K562 (cell line): Measurements from ENCODE around the gene RND1. TPM values are rescaled to one million over a fixed set of nuclear protein-coding genes. Genes with fewer than 3 reads are reported as not detected.

Experiments
- ATAC-seq: fragments of 200-7000 bp; cut with Tn5 transposase; 3 replicates; pipeline ENCODE4 v1.9.1; 2020; ENCODE audit warnings: moderate library complexity
- BruUV-seq: library from RNA; stranded (reverse); fragments of 400-500 nt; replicated peaks from 2 replicates; lab custom pipeline; 2021; lab: Mats Ljungman, UMichigan
- CTCF ChIA-PET: fragments of 300-600 bp; formaldehyde crosslinking; extraction: SDS; loops from one replicate; lab custom pipeline; 2021; ENCODE audit warnings: low intra/inter-chr PET ratio; lab: Yijun Ruan, JAX
- POLR2A ChIA-PET: fragments of 300-600, 350-650 bp; sonication (Branson Sonifier 250); formaldehyde crosslinking; extraction: SDS; loops from one replicate; lab custom pipeline; 2021; ENCODE audit warnings: antibody characterized with exemption, inconsistent platforms; lab: Yijun Ruan, JAX
- DNase-seq, 4 experiments: peaks; one replicate each; pipeline versions ENCODE4 v3.0.0 to v3.0.0-alpha.2; 2011 to 2018; ENCODE audit warnings: low spot score in 3 of 4, mixed read lengths in 3 of 4; ENCODE audit errors: extremely low read depth in 1 of 4
- FAIRE-seq: peaks from 2 replicates; lab custom pipeline; 2011; peaks lifted over from hg19 to GRCh38; lab: Jason Lieb, UNC
- H2AFZ ChIP-seq: 2 replicates; pipeline ENCODE4 v1.6.0; 2011; ENCODE audit warnings: low read depth, low read length, control low read depth, inconsistent platforms
- H3K27ac ChIP-seq: fragments of 200-600 bp; 3 replicates; pipeline ENCODE4 v1.8.0; 2011; ENCODE audit warnings: low read depth, mild to moderate bottlenecking, control low read depth, inconsistent platforms, low read length, moderate library complexity, mixed read lengths; ENCODE audit errors: extremely low read depth
- H3K27me3 ChIP-seq, 2 experiments: fragments of 300-600 bp in 1 of 2; 2 replicates in 1 of 2; 3 replicates in 1 of 2; pipeline versions ENCODE4 v1.6.0 to v1.8.0; 2011; ENCODE audit warnings: inconsistent platforms in 2 of 2, low read length in 2 of 2, mild to moderate bottlenecking in 1 of 2, mixed read lengths in 1 of 2, moderate library complexity in 1 of 2; ENCODE audit not compliant: control insufficient read depth in 2 of 2, insufficient read depth in 2 of 2
- H3K36me3 ChIP-seq: fragments of 300-600 bp; 3 replicates; pipeline ENCODE4 v1.8.0; 2011; ENCODE audit warnings: mild to moderate bottlenecking, low read length, inconsistent platforms; ENCODE audit not compliant: control insufficient read depth, insufficient read depth
- H3K4me1 ChIP-seq, 2 experiments: fragments of 200-600 bp in 1 of 2; replicated peaks in 1 of 2; 2 replicates in 1 of 2; 3 replicates in 1 of 2; pipeline versions ENCODE4 v1.5.1 to v1.8.0; 2011; ENCODE audit warnings: inconsistent platforms in 2 of 2, low read length in 2 of 2, mild to moderate bottlenecking in 1 of 2, mixed read lengths in 1 of 2, moderate library complexity in 1 of 2; ENCODE audit not compliant: control insufficient read depth in 2 of 2, insufficient read depth in 2 of 2
- H3K4me2 ChIP-seq: 2 replicates; pipeline ENCODE4 v1.6.1; 2011; ENCODE audit warnings: low read length, control low read depth, inconsistent platforms, mixed read lengths; ENCODE audit not compliant: insufficient read depth
- H3K4me3 ChIP-seq: fragments of 200-600 bp; sonication (generic), shearing (Covaris generic); 2 replicates; pipeline ENCODE4 v1.5.1; 2016; ENCODE audit warnings: control low read depth, inconsistent platforms
- H3K79me2 ChIP-seq: fragments of 200-600 bp; 3 replicates; pipeline ENCODE4 v1.8.0; 2011; ENCODE audit warnings: low read length, inconsistent platforms; ENCODE audit not compliant: control insufficient read depth, insufficient read depth
- H3K9ac ChIP-seq, 2 experiments: 2 replicates each; pipeline versions ENCODE4 v1.6.0 to v1.6.1; 2011; ENCODE audit warnings: low read depth in 2 of 2, low read length in 2 of 2, control low read depth in 1 of 2, inconsistent platforms in 1 of 2, mild to moderate bottlenecking in 1 of 2, mixed read lengths in 1 of 2; ENCODE audit not compliant: insufficient read depth in 1 of 2
- H3K9me1 ChIP-seq: one replicate; pipeline ENCODE4 v1.6.0; 2011; ENCODE audit warnings: inconsistent platforms, mild to moderate bottlenecking, low read length, moderate library complexity; ENCODE audit not compliant: control insufficient read depth, insufficient read depth
- H3K9me3 ChIP-seq: replicated peaks from 2 replicates; pipeline ENCODE4 v1.5.1; 2011; ENCODE audit warnings: low read depth, low read length, inconsistent platforms; ENCODE audit not compliant: control insufficient read depth, insufficient read depth
- H4K20me1 ChIP-seq: replicated peaks from 2 replicates; pipeline ENCODE4 v1.6.1; 2011; ENCODE audit warnings: low read length, inconsistent platforms, mixed read lengths; ENCODE audit not compliant: control insufficient read depth, insufficient read depth
- CHD4 ChIP-seq: fragments of 200-600 bp; sonication (generic); IDR thresholded peaks from 3 replicates; pipeline ENCODE4 v1.6.1; 2012; ENCODE audit warnings: low read depth, mild to moderate bottlenecking, mixed read lengths, low read length, inconsistent platforms; ENCODE audit not compliant: insufficient read depth, insufficient replicate concordance, poor library complexity, severe bottlenecking
- CREB1 ChIP-seq, 2 experiments: sonication (generic) in 1 of 2; formaldehyde crosslinking in 1 of 2; IDR thresholded peaks; 2 replicates each; pipeline versions ENCODE4 v1.6.1 to v1.8.0; 2012 to 2022; ENCODE audit warnings: inconsistent platforms in 1 of 2, mild to moderate bottlenecking in 1 of 2, missing genetic modification reagents in 1 of 2, moderate library complexity in 1 of 2
- DDX20 ChIP-seq: fragments of 450-650 bp; IDR thresholded peaks from 2 replicates; pipeline ENCODE4 v1.6.1; 2016; ENCODE audit warnings: missing genetic modification characterization, low read depth, mild to moderate bottlenecking, missing compliant biosample characterization, moderate library complexity
- FOXJ3 ChIP-seq: sonication (generic); formaldehyde crosslinking; IDR thresholded peaks from 2 replicates; pipeline ENCODE4 v1.4.0; 2020; ENCODE audit warnings: mild to moderate bottlenecking, missing genetic modification reagents
- MCM7 ChIP-seq, 2 experiments: fragments of 450-650 bp; IDR thresholded peaks; 2 replicates each; pipeline ENCODE4 v1.6.1; 2016 to 2018
- NR3C1 ChIP-seq: sonication (generic); formaldehyde crosslinking; IDR thresholded peaks from 2 replicates; pipeline ENCODE4 v1.8.1; 2022; ENCODE audit warnings: missing genetic modification reagents
- POLR2H ChIP-seq: IDR thresholded peaks from 2 replicates; pipeline ENCODE4 v1.6.1; 2016; ENCODE audit warnings: missing genetic modification characterization, low read depth, mild to moderate bottlenecking, control low read depth, missing compliant biosample characterization, moderate library complexity
- PRMT5 ChIP-seq: sonication (generic); formaldehyde crosslinking; IDR thresholded peaks from 2 replicates; pipeline ENCODE4 v1.5.0; 2020; ENCODE audit warnings: missing genetic modification reagents
- ZNF766 ChIP-seq: fragments of 200-800 bp; sonication (Bioruptor generic); conservative IDR thresholded peaks from 2 replicates; pipeline ENCODE4 v1.6.1; 2016; ENCODE audit warnings: missing genetic modification characterization, missing compliant biosample characterization
- ZNF780A ChIP-seq: fragments of 250-450 bp; sonication (Bioruptor Pico); IDR thresholded peaks from 2 replicates; pipeline ENCODE4 v1.5.0; 2021; ENCODE audit warnings: mild to moderate bottlenecking
- WGBS: fragments of 100-300 bp; shearing (Covaris generic); methylation state at CpG from one replicate; pipeline ENCODE4 v1.1.6; 2016; ENCODE audit warnings: low coverage, mixed read lengths; ENCODE audit not compliant: insufficient coverage; ENCODE audit errors: missing lambda C conversion rate; 5-methylcytosine and 5-hydroxymethylcytosine counted together
- in situ Hi-C: fragments of 300-500 bp; cut with MboI; formaldehyde crosslinking; loops from 4 replicates; pipeline ENCODE4 v1.15.0; 2018; ENCODE audit warnings: inconsistent platforms, mixed read lengths
- intact Hi-C: fragments of 100-400 bp; cut with micrococcal nuclease; formaldehyde crosslinking; loops from 2 replicates; pipeline ENCODE4 v1.14.2; 2022
- polyA plus RNA-seq, 8 experiments: library from polyadenylated mRNA; depleted of rRNA in 4 of 8; stranded (reverse) in 5 of 8; unstranded in 3 of 8; fragments of >200 nt; fragmentation: Nextera tagmentation in 2 of 8; fragmentation: Illumina TruSeq in 1 of 8; extraction: Ambion mirVana in 2 of 8; extraction: Trizol in 1 of 8; gene quantifications; 2 replicates each; pipeline versions ENCODE4 v1.2.1 to v1.2.3, GENCODE V29; 2011 to 2014; ENCODE audit warnings: inconsistent platforms in 1 of 8, missing spikeins in 1 of 8
- total RNA-seq, 7 experiments: library from RNA; depleted of rRNA in 6 of 7; stranded (reverse); fragments of >200 nt in 6 of 7; fragmentation: Illumina TruSeq in 2 of 7; extraction: Trizol in 2 of 7; gene quantifications; 2 replicates each; pipeline versions ENCODE4 v1.2.1 to v1.2.3, GENCODE V29; 2011 to 2021; ENCODE audit warnings: low replicate concordance in 1 of 7
- TF ChIP-seq, protein P1 (sequence below): fragments of 250-450 bp; sonication (Bioruptor Pico); IDR thresholded peaks from 2 replicates; pipeline ENCODE4 v1.8.0; 2021; ENCODE audit warnings: moderate library complexity, mild to moderate bottlenecking, inconsistent platforms
- TF ChIP-seq, protein P2 (sequence below): sonication (generic); formaldehyde crosslinking; IDR thresholded peaks from 2 replicates; pipeline ENCODE4 v1.8.0; 2022; ENCODE audit warnings: mild to moderate bottlenecking, missing genetic modification reagents
- TF ChIP-seq, protein P3 (sequence below): fragments of 250-450 bp; sonication (Bioruptor Pico); IDR thresholded peaks from 2 replicates; pipeline ENCODE4 v1.6.1; 2021; ENCODE audit warnings: mild to moderate bottlenecking

The RND1 gene
- total and polyA plus RNA-seq, 9 of the 15 experiments (the other 6 are each of a cell fraction or from before 2014, with no cell fraction given): 0.18 to 0.78 (median 0.58) TPM; not detected in 2

DNA sequence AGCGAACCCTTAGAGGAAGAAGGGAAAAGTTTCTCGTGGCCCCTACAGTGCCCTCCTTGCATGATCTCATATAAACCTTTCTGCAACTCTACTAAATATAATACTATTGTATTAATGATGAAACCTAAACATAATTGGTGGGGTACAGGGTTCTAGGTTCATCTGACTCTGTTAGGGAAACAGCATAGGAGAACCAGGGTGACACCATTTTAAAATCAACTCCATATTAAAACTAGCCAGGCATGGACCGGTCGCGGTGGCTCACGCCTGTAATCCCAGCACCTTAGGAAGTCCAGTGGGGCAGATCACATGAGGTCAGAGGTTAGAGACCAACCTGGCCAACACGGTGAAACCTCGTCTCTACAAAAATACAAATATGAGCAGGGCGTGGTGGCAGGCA lies 15.0 kb upstream of the RND1 start:
- TF ChIP-seq DDX20 (0 out of 2 replicates have a peak, but pooled peaks have one; percentile 35), PRMT5 (CRISPR knock-in tag) (no peak)
- no peak overlapping the region for H3K27ac ChIP-seq
- FAIRE-seq (no peak), ATAC-seq (no peak), DNase-seq (no peak)
- peaks cover 3 to 4% of the 10 kb centered on the region in 2 experiments; a peak in 1 of 5 replicates for H3K27me3 ChIP-seq
- POLR2A ChIA-PET: interaction anchor here (1.2 to 1.5 kb wide), 2 partner anchors 12 to 30 kb away, joined by 4 to 5 read pairs; no protein-coding TSS in a partner anchor
- intact Hi-C loops: no loop called here
- no peaks in the 10 kb centered on the region for H3K9me3 ChIP-seq
- no peak overlapping the region for H2AFZ ChIP-seq
- no peak overlapping the region for H3K9ac ChIP-seq
- no peak overlapping the region for H3K4me2 ChIP-seq
- 28% methylated on average over 9 of the region's 9 CpGs for WGBS
- no TSS peak for BruUV-seq
- H3K4me3 ChIP-seq: no peak overlapping the region
- no peaks in the 10 kb centered on the region for H3K79me2 ChIP-seq
- no peaks in the 10 kb centered on the region for H3K36me3 ChIP-seq
- in situ Hi-C loops: no loop called here
- H3K4me1 ChIP-seq: peaks cover 9 to 13% of the 10 kb centered on the region in 2 experiments; a peak in 3 of 5 replicates
- no peaks in the 10 kb centered on the region for H3K9me1 ChIP-seq
- CTCF ChIA-PET: no interaction called here
- no peaks in the 10 kb centered on the region for H4K20me1 ChIP-seq

DNA sequence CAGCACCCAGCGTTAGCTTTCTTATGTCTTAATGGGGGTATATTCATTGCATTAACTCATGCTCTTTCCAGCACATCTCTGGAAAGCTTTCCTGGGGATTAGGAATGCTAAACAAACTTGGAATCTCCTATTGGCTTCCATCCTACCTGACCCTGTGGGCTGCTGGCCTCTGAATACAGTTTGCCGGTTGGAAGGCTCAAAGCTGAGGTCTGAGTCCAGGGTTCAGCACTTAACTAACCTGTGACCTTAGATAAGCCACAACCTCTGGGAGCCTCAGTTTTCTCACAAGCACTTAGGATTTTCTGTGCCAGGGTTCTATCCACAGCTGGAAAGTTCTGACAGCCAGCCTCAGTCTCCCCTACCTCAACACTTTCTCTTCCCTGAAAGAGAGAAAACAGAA lies 12.9 kb upstream of the RND1 start:
- no peaks in the 10 kb centered on the region for H3K9me1 ChIP-seq
- FAIRE-seq: no peak
- no peak overlapping the region for H3K9ac ChIP-seq
- H3K27me3 ChIP-seq: peaks cover 3 to 4% of the 10 kb centered on the region in 2 experiments; a peak in 1 of 5 replicates
- intact Hi-C loops: no loop called here
- H3K9me3 ChIP-seq: no peaks in the 10 kb centered on the region
- no peaks in the 10 kb centered on the region for H4K20me1 ChIP-seq
- H2AFZ ChIP-seq: no peak overlapping the region
- ATAC-seq: no peak
- no peak overlapping the region for H3K4me3 ChIP-seq
- ChIA-PET CTCF (interaction anchor here (0.6 kb wide), 1 partner anchor 23 kb away, joined by 3 read pairs; no protein-coding TSS in a partner anchor), POLR2A (interaction anchor here (0.6 to 1.2 kb wide), 2 partner anchors 27 to 99 kb away, joined by 3 to 6 read pairs; partner anchors contain the start of gene DDX23)
- H3K4me2 ChIP-seq: no peak overlapping the region
- WGBS: 44% methylated on average over 2 of the region's 2 CpGs
- no peak for DNase-seq
- peaks cover 5 to 8% of the 10 kb centered on the region in 2 experiments; a peak in 3 of 5 replicates for H3K4me1 ChIP-seq
- H3K36me3 ChIP-seq: no peaks in the 10 kb centered on the region
- BruUV-seq: no TSS peak
- H3K79me2 ChIP-seq: no peaks in the 10 kb centered on the region
- H3K27ac ChIP-seq: no peak overlapping the region
- in situ Hi-C loops: no loop called here
- TF ChIP-seq NR3C1 (no peak), FOXJ3 (CRISPR knock-in tag) (no peak), POLR2H (tag) (no peak), ZNF780A (CRISPR knock-in tag) (no peak), CREB1 (IDR thresholded peaks at IDR 0.05) (no peak), CREB1 (CRISPR knock-in tag; IDR thresholded peaks at IDR 0.05) (no peak), CHD4 (no peak), MCM7 (IDR thresholded peaks at IDR 0.05) (no peak), ZNF766 (CRISPR knock-in tag) (no peak)
- TF ChIP-seq, protein P1, sequence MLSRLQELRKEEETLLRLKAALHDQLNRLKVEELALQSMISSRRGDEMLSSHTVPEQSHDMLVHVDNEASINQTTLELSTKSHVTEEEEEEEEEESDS: no peak
- TF ChIP-seq, protein P2, sequence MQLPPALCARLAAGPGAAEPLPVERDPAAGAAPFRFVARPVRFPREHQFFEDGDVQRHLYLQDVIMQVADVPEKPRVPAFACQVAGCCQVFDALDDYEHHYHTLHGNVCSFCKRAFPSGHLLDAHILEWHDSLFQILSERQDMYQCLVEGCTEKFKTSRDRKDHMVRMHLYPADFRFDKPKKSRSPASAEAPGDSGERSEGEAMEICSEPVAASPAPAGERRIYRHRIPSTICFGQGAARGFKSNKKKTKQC (CRISPR knock-in tag): no peak
- TF ChIP-seq, protein P3, sequence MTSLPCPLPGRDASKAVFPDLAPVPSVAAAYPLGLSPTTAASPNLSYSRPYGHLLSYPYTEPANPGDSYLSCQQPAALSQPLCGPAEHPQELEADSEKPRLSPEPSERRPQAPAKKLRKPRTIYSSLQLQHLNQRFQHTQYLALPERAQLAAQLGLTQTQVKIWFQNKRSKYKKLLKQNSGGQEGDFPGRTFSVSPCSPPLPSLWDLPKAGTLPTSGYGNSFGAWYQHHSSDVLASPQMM (CRISPR knock-in tag): no peak
